Kidney epithelial cell (primary cell): ENCODE measurements around the gene SYNPO. TPM values are rescaled to one million over a fixed set of nuclear protein-coding genes. Genes with fewer than 3 reads are reported as not detected.

Experiments
- DNase-seq: peaks from one replicate; pipeline ENCODE4 v3.0.0-alpha.2; 2010; ENCODE audit warnings: low read depth
- H3K27me3 ChIP-seq: 2 replicates; pipeline ENCODE4 v1.6.0; 2011; ENCODE audit warnings: low read length; ENCODE audit not compliant: control insufficient read depth, insufficient read depth
- H3K36me3 ChIP-seq: 2 replicates; pipeline ENCODE4 v1.5.1; 2011; ENCODE audit warnings: low read length; ENCODE audit not compliant: control insufficient read depth, insufficient read depth
- H3K4me3 ChIP-seq: 2 replicates; pipeline ENCODE4 v1.5.1; 2011; ENCODE audit warnings: low read depth, mild to moderate bottlenecking, control low read depth, low read length
- CTCF ChIP-seq: IDR thresholded peaks from 2 replicates; pipeline ENCODE4 v1.5.1; 2011; ENCODE audit warnings: mild to moderate bottlenecking, moderate library complexity, low read length, control low read depth, inconsistent platforms; ENCODE audit not compliant: insufficient read depth, poor library complexity, severe bottlenecking
- total RNA-seq: library from RNA; depleted of rRNA; stranded (reverse); fragments of >200 nt; gene quantifications from 2 replicates; pipeline ENCODE4 v1.2.3, GENCODE V29; 2015

The SYNPO gene
- total RNA-seq, 1 donor from 2014 or later: 4.0 TPM

- TF ChIP-seq CTCF: no peak
- H3K36me3 ChIP-seq: no peaks in the 10 kb centered on the region
- H3K27me3 ChIP-seq: no peaks in the 10 kb centered on the region
- H3K4me3 ChIP-seq: no peak overlapping the region
- no peak for DNase-seq
Measured at GRCh38 chr5:150600616-150601490, 39.6 kb upstream of the SYNPO start.

- Histone ChIP-seq H3K36me3 (no peaks in the 10 kb centered on the region), H3K4me3 (no peak overlapping the region), H3K27me3 (no peaks in the 10 kb centered on the region)
- no peak for DNase-seq
- TF ChIP-seq CTCF: no peak
Measured at GRCh38 chr5:150601491-150602345, 38.7 kb upstream of the SYNPO start.

- no peaks in the 10 kb centered on the region for H3K27me3 ChIP-seq
- H3K36me3 ChIP-seq: no peaks in the 10 kb centered on the region
- TF ChIP-seq CTCF: no peak
- H3K4me3 ChIP-seq: no peak overlapping the region
- DNase-seq: no peak
Measured at GRCh38 chr5:150603052-150603451, 37.4 kb upstream of the SYNPO start.

GRCh38 chr5:150603491-150603890, 37.0 kb upstream of the SYNPO start:
- H3K36me3 ChIP-seq: no peaks in the 10 kb centered on the region
- no peak for TF ChIP-seq CTCF
- no peaks in the 10 kb centered on the region for H3K27me3 ChIP-seq
- no peak overlapping the region for H3K4me3 ChIP-seq
- no peak for DNase-seq

- Histone ChIP-seq H3K27me3 (no peaks in the 10 kb centered on the region), H3K36me3 (no peaks in the 10 kb centered on the region), H3K4me3 (no peak overlapping the region)
- no peak for DNase-seq
- no peak for TF ChIP-seq CTCF
Measured at GRCh38 chr5:150604010-150604409, 36.5 kb upstream of the SYNPO start.
